GM12878 (cell line): Measurements from ENCODE around the gene ZER1. TPM values are rescaled to one million over a fixed set of nuclear protein-coding genes. Genes with fewer than 3 reads are reported as not detected.

Source experiments
- BCL11A ChIP-seq: IDR thresholded peaks from 2 replicates; pipeline ENCODE4 v1.6.1; 2011; ENCODE audit warnings: low read depth, low read length
- CEBPB ChIP-seq, 2 experiments: fragments of 150-350 bp in 1 of 2; IDR thresholded peaks; 2 replicates each; pipeline ENCODE4 v1.6.1; 2012 to 2014; ENCODE audit warnings: low read depth in 2 of 2, low read length in 2 of 2, borderline replicate concordance in 1 of 2, inconsistent platforms in 1 of 2
- CHD4 ChIP-seq: fragments of 200-600 bp; sonication (generic); IDR thresholded peaks from 2 replicates; pipeline ENCODE4 v1.6.1; 2016; ENCODE audit warnings: mild to moderate bottlenecking
- ESRRA ChIP-seq: IDR thresholded peaks from 2 replicates; pipeline ENCODE4 v1.6.1; 2012; ENCODE audit warnings: mild to moderate bottlenecking, low read length, improper control_type of control experiment
- GABPA ChIP-seq: IDR thresholded peaks from 2 replicates; pipeline ENCODE4 v1.6.1; 2014; ENCODE audit warnings: antibody characterized with exemption, low read depth, mild to moderate bottlenecking, inconsistent platforms
- KAT2A ChIP-seq: conservative IDR thresholded peaks from 2 replicates; pipeline ENCODE4 v1.6.1; 2011; ENCODE audit warnings: low read depth, low read length; ENCODE audit not compliant: control insufficient read depth
- KDM1A ChIP-seq: fragments of 200-600 bp; sonication (generic); IDR thresholded peaks from 2 replicates; pipeline ENCODE4 v1.6.1; 2016; ENCODE audit warnings: borderline replicate concordance
- MAX ChIP-seq: IDR thresholded peaks from 2 replicates; pipeline ENCODE4 v1.6.1; 2012; ENCODE audit warnings: low read depth, low read length, improper control_type of control experiment
- MLLT1 ChIP-seq: fragments of 450-650 bp; IDR thresholded peaks from 2 replicates; pipeline ENCODE4 v1.6.1; 2016; ENCODE audit warnings: mild to moderate bottlenecking
- MYC ChIP-seq: IDR thresholded peaks from 2 replicates; pipeline ENCODE4 v1.6.1; 2011; ENCODE audit warnings: mild to moderate bottlenecking, low read length, moderate library complexity, inconsistent platforms; ENCODE audit not compliant: insufficient read depth, insufficient replicate concordance, insufficient read length, severe bottlenecking
- POLR2AphosphoS5 ChIP-seq: IDR thresholded peaks from 2 replicates; pipeline ENCODE4 v1.6.1; 2011; ENCODE audit warnings: mild to moderate bottlenecking, low read length, inconsistent platforms
- RBBP5 ChIP-seq: fragments of 200-600 bp; sonication (generic); conservative IDR thresholded peaks from 2 replicates; pipeline ENCODE4 v1.6.1; 2016
- RCOR1 ChIP-seq: conservative IDR thresholded peaks from 2 replicates; pipeline ENCODE4 v1.6.1; 2012; ENCODE audit warnings: low read depth, low read length, improper control_type of control experiment
- RUNX3 ChIP-seq: IDR thresholded peaks from 2 replicates; pipeline ENCODE4 v1.6.1; 2012; ENCODE audit warnings: low read length, inconsistent platforms
- SP1 ChIP-seq: IDR thresholded peaks from one replicate; pipeline ENCODE4 v1.6.1; 2011; ENCODE audit warnings: low read depth, low read length
- SREBF1 ChIP-seq: IDR thresholded peaks from 2 replicates; pipeline ENCODE4 v1.6.1; 2012; ENCODE audit warnings: mild to moderate bottlenecking, low read length
- TAF1 ChIP-seq: IDR thresholded peaks from 2 replicates; pipeline ENCODE4 v1.6.1; 2011; ENCODE audit warnings: mild to moderate bottlenecking, low read depth, low read length, borderline replicate concordance
- TARDBP ChIP-seq: IDR thresholded peaks from 2 replicates; pipeline ENCODE4 v1.6.1; 2016; ENCODE audit warnings: borderline replicate concordance
- WRNIP1 ChIP-seq: IDR thresholded peaks from 2 replicates; pipeline ENCODE4 v1.6.1; 2011; ENCODE audit warnings: low read depth, low read length, improper control_type of control experiment, borderline replicate concordance
- ZNF687 ChIP-seq: fragments of 450-650 bp; IDR thresholded peaks from 2 replicates; pipeline ENCODE4 v1.6.1; 2017; ENCODE audit warnings: mild to moderate bottlenecking, moderate library complexity
- polyA plus RNA-seq, 11 experiments: library from polyadenylated mRNA; depleted of rRNA in 4 of 11; unstranded in 6 of 11; stranded (reverse) in 5 of 11; fragments of >200 nt; fragmentation: Nextera tagmentation in 4 of 11; fragmentation: Illumina TruSeq in 1 of 11; extraction: Ambion mirVana in 4 of 11; extraction: Trizol in 1 of 11; gene quantifications; 1 replicate in 1 of 11; 2 replicates in 10 of 11; pipeline versions ENCODE4 v1.2.1 to v1.2.3, GENCODE V29; 2011 to 2016; ENCODE audit warnings: inconsistent platforms in 2 of 11, missing spikeins in 2 of 11, low read depth in 1 of 11
- total RNA-seq, 4 experiments: library from RNA; depleted of rRNA in 3 of 4; stranded (reverse); fragments of >200 nt in 3 of 4; fragmentation: Illumina TruSeq in 1 of 4; extraction: Trizol in 1 of 4; gene quantifications; 2 replicates each; pipeline versions ENCODE4 v1.2.1 to v1.2.3, GENCODE V29; 2013 to 2021
- TF ChIP-seq, protein P1 (sequence below), 3 experiments: IDR thresholded peaks in 2 of 3; conservative IDR thresholded peaks in 1 of 3; 2 replicates each; pipeline ENCODE4 v1.5.1; 2011; ENCODE audit warnings: low read depth in 3 of 3, low read length in 3 of 3, mild to moderate bottlenecking in 3 of 3, control low read depth in 2 of 3, moderate library complexity in 2 of 3, inconsistent platforms in 1 of 3, mixed read lengths in 1 of 3; ENCODE audit not compliant: control insufficient read depth in 2 of 3, insufficient read depth in 1 of 3; ENCODE audit errors: extremely low read depth in 1 of 3

ZER1 gene
- total and polyA plus RNA-seq, 10 of the 15 experiments (the other 5 are each of a cell fraction or from before 2014, with no cell fraction given), result 0.32 to 16.9 (median 7.9) TPM

DNA sequence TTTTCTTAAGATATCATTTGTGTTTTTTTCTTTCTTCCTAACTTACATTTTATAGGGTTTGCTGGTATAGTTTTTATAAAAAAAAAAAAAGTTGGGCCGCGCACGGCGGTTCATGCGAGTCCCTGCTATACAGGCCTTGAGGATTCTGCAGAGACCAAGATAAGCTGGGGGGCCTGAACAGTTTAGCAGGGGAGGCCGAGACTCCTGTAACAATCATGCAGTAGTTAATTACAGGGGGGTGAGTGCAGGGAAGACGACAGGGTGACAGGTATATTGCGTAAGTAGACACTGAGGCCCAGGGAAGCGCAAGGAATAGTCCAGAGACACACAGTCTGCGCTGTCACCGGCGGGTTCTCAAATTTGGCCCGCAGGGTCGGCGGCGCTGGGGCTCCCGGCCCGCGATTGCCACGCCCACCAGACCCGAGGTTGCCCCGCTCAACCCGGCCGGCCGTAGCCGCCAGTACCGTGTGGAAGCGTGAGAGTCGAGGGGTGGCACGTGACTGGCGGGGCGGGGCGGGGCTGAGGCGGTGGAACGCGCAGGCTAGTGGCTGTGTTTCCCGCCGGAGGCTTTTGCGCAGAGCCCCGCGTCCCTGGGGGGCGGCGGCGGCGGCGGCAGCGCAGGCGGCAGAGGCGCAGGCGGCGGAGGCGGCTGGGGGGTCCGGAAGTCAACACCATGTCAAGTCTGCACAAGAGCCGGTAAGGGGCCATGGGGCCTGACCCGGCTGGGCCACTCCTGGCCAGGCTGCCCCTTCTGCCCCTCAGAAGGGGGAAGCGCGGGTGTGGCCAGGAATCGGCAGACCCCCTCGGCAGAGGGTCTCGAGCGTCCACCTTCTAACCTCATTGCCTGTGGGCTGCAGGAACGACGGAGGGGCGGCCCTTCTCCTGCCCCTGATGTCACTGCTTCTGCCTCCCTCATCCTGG is 15.2 kb upstream of the ZER1 start, which contains the start of gene TBC1D13 (continued):
- TF ChIP-seq BCL11A (no peak), MYC (no peak), KAT2A (no peak), POLR2AphosphoS5 (peak; percentile 73), SREBF1 (no peak), RBBP5 (no peak), ZNF687 (peak; percentile 68; the same call in 1 of the 2 replicates), WRNIP1 (no peak), GABPA (peak; percentile 83), CEBPB (IDR thresholded peaks at IDR 0.05; ENCODE audit: borderline replicate concordance in 1 of 2, low read depth in 2 of 2, low read length in 2 of 2) (0 out of 4 replicates have a peak, but pooled peaks of 1 of the 2 experiments have one; percentile 28), SP1 (peak; percentile 43), TARDBP (peak; percentile 51; the same call in 1 of the 2 replicates), RCOR1 (no peak), CHD4 (no peak), KDM1A (no peak), ESRRA (no peak), RUNX3 (no peak; the same call in 1 of the 2 replicates), MLLT1 (peak; percentile 99), TAF1 (peak; percentile 60; the same call in 1 of the 2 replicates), MAX (peak; percentile 87)
- TF ChIP-seq, protein P1, sequence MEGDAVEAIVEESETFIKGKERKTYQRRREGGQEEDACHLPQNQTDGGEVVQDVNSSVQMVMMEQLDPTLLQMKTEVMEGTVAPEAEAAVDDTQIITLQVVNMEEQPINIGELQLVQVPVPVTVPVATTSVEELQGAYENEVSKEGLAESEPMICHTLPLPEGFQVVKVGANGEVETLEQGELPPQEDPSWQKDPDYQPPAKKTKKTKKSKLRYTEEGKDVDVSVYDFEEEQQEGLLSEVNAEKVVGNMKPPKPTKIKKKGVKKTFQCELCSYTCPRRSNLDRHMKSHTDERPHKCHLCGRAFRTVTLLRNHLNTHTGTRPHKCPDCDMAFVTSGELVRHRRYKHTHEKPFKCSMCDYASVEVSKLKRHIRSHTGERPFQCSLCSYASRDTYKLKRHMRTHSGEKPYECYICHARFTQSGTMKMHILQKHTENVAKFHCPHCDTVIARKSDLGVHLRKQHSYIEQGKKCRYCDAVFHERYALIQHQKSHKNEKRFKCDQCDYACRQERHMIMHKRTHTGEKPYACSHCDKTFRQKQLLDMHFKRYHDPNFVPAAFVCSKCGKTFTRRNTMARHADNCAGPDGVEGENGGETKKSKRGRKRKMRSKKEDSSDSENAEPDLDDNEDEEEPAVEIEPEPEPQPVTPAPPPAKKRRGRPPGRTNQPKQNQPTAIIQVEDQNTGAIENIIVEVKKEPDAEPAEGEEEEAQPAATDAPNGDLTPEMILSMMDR (IDR thresholded peaks at IDR 0.05 in 2 of 3, conservative IDR thresholded peaks at IDR 0.05 in 1 of 3; ENCODE audit: control insufficient read depth in 2 of 3, extremely low read depth in 1 of 3, insufficient read depth in 1 of 3, low read depth in 3 of 3, low read length in 3 of 3), result no peak
